ENCODE measurements around the gene EPS15. TPM values are rescaled to one million over a fixed set of nuclear protein-coding genes. Genes with fewer than 3 reads are reported as not detected.

The EPS15 gene
- total and polyA plus RNA-seq, 9 of the 15 experiments (the other 6 are each of a cell fraction or from before 2014, with no cell fraction given): 23.1 to 69.0 (median 41.7) TPM

- TF ChIP-seq ZNF518B (CRISPR knock-in tag; IDR thresholded peaks at IDR 0.05) (no peak), PTRF (tag; IDR thresholded peaks at IDR 0.05) (no peak), POLR3A (IDR thresholded peaks at IDR 0.05; ENCODE audit: borderline replicate concordance, extremely low read depth, insufficient read depth, insufficient read length) (no peak), FUS (optimal IDR thresholded peaks at IDR 0.05; ENCODE audit: low read depth, low read length) (peak; percentile 71)
Measured at GRCh38 chr1:51518586-51519047, 449 bp downstream of the EPS15 start (continued).

- under 1% methylated on average over 20 of the region's 20 CpGs for WGBS (ENCODE audit: insufficient coverage, low coverage, missing lambda C conversion rate)
- H3K27me3 ChIP-seq (ENCODE audit: control insufficient read depth in 2 of 2, insufficient read depth in 2 of 2, low read length in 2 of 2): no peaks in the 10 kb centered on the region
- BruUV-seq (replicated peaks): no TSS peak
- peak overlapping the region; percentile 84 for H3K27ac ChIP-seq (ENCODE audit: extremely low read depth, low read depth, low read length)
- H3K4me1 ChIP-seq (replicated peaks in 1 of 2; ENCODE audit: control insufficient read depth in 2 of 2, insufficient read depth in 2 of 2, low read length in 2 of 2): peaks cover 9 to 40% of the 10 kb centered on the region in 2 experiments
- ATAC-seq: peak; percentile 76
- peaks cover 7% of the 10 kb centered on the region for H3K36me3 ChIP-seq (ENCODE audit: control insufficient read depth, insufficient read depth, low read length)
- H4K20me1 ChIP-seq (replicated peaks; ENCODE audit: control insufficient read depth, insufficient read depth, low read length): no peaks in the 10 kb centered on the region
- H2AFZ ChIP-seq (ENCODE audit: low read depth, low read length): peak overlapping the region; percentile 74
- in situ Hi-C loops (cut with MboI): no loop called here
- H3K9me3 ChIP-seq (replicated peaks; ENCODE audit: control insufficient read depth, insufficient read depth, low read depth, low read length): no peaks in the 10 kb centered on the region
- H3K79me2 ChIP-seq (ENCODE audit: control insufficient read depth, insufficient read depth, low read length): peaks cover 59% of the 10 kb centered on the region
- ChIA-PET CTCF (ENCODE audit: low intra/inter-chr PET ratio) (no interaction called here), POLR2A (interaction anchor here (0.7 to 2.9 kb wide), 7 partner anchors 8 to 166 kb away, joined by 3 to 14 read pairs (median 5); no protein-coding TSS in a partner anchor)
- peak; percentile 87 to 98 (median 89) for DNase-seq (ENCODE audit: extremely low read depth in 1 of 4, low spot score in 3 of 4)
- intact Hi-C loops (cut with micrococcal nuclease): loop anchor here (2.0 to 5.0 kb wide), 6 partner anchors 51 to 561 kb away; partner anchors contain the start of genes CDKN2C and RNF11
- H3K9ac ChIP-seq (ENCODE audit: insufficient read depth in 1 of 2, low read depth in 2 of 2, low read length in 2 of 2): peak overlapping the region; percentile 82 to 95
- H3K4me2 ChIP-seq (ENCODE audit: insufficient read depth, low read length): peak overlapping the region; percentile 85
- H3K9me1 ChIP-seq (ENCODE audit: control insufficient read depth, insufficient read depth, low read length): no peaks in the 10 kb centered on the region
- FAIRE-seq: peak; percentile 99
- H3K4me3 ChIP-seq: peak overlapping the region; percentile 59
- TF ChIP-seq UBTF (IDR thresholded peaks at IDR 0.05; ENCODE audit: borderline replicate concordance in 1 of 2, low read depth in 2 of 2, low read length in 2 of 2) (peak; percentile 91 to 94; a peak in 3 of 4 replicates), MAFG (tag; conservative IDR thresholded peaks at IDR 0.05) (no peak), HDGF (IDR thresholded peaks at IDR 0.05) (0 out of 2 replicates have a peak, but pooled peaks have one; percentile 32), RNF2 (IDR thresholded peaks at IDR 0.05) (peak; percentile 85), TEAD4 (IDR thresholded peaks at IDR 0.05; ENCODE audit: low read length) (peak; percentile 83), TEAD4 (CRISPR knock-in tag; IDR thresholded peaks at IDR 0.05; ENCODE audit: borderline replicate concordance) (no peak), MIER1 (IDR thresholded peaks at IDR 0.05; ENCODE audit: low read depth) (0 out of 2 replicates have a peak, but pooled peaks have one; percentile 42), BACH1 (tag; IDR thresholded peaks at IDR 0.05) (peak; percentile 58; the same call in 1 of the 2 replicates), RCOR1 (IDR thresholded peaks at IDR 0.05; ENCODE audit: borderline replicate concordance in 1 of 2, low read depth in 2 of 2, low read length in 2 of 2) (peak; percentile 86 to 98; a peak in 3 of 4 replicates), ZFX (CRISPR knock-in tag; IDR thresholded peaks at IDR 0.05) (peak; percentile 68)
Measured at GRCh38 chr1:51518033-51518585, 957 bp downstream of the EPS15 start.

Data from K562 (cell line).